ENCODE results near the gene NPFF.

NPFF gene

DNA sequence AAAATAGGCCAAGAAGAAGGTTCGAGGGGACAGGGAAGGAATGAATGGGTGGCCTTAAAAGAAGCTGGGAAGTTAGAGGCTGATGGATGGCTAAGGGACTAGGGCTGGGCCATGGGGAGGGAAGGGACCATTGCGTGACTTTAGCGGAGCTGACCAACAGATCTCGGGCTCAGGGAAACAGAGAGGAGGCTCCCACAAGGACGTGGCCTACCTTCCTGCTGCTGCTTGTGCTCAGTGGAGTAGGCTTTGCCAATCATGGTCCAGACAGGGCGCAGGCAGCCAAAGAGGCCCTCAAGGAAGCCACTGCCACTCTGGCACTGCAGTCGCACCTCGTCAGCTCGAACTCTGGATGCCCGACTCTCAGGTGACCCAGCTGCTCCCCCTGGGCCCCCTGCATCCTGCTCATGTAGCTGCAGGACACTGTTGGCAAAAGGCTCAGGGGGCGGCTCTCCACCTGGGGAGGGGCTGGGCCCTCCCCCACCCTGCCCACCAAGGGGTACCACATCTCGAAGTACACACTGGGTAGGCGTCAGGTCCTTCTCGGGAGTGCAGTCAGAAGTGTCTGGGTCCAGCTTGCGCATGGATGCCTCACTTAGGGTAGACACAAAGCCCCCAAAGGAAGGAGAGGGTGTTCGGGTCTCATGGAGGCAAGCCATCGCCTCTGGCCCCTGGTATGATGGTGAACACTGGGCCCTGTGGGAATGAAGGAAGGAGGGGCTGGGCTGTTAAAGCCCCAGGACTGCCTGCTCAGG lies 20.4 kb downstream of the NPFF start:
- H3K4me3 ChIP-seq (ENCODE audit: low read depth, low read length) = no peak overlapping the region
- no peak for DNase-seq (ENCODE audit: low read depth, low spot score)
- no peak for TF ChIP-seq CTCF (IDR thresholded peaks at IDR 0.05; ENCODE audit: low read depth, low read length)
- in situ Hi-C loops (cut with HindIII; ENCODE audit: low sequenced_read_pairs) = no loop called here

DNA sequence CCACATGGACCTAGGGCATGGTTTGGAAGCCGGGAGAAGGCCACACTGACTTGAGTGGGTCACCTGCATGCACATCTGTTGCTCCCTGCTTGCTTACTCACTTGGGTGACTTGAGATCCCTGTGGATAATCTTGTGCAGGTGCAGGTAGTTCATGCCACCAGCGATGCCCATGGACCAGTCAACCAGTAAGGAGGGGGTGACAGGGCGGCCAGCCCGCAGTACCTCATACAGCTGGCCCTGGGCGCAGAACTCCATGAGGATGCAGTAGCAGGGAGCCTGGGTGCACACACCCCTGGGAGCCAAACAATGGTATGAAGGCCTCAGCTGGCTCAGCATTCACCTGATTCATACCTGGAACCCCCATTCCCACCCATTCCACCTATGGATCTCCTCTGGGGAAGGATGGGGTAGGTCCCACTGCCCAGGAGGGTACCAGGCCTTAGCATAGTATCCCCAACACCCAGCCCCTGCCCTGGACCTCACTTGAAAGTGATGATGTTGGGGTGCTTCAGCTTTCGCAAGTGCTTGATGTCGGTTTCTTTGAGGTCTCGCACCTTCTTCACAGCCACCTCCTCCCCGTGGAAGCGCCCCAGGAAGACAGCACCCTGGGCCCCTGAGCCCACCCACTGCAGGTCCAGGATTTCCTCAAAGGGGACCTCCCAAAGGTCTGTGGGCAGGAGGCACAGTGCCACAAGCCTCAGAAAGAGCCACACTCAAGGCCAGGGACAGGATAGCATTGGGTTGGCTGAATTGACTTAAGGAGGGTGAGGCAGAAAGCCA lies 21.1 kb downstream of the NPFF start:
- no peak for TF ChIP-seq CTCF (IDR thresholded peaks at IDR 0.05; ENCODE audit: low read depth, low read length)
- in situ Hi-C loops (cut with HindIII; ENCODE audit: low sequenced_read_pairs) = no loop called here
- DNase-seq (ENCODE audit: low read depth, low spot score) = no peak
- H3K4me3 ChIP-seq (ENCODE audit: low read depth, low read length) = no peak overlapping the region

GRCh38 chr12:53484686-53485575 lies 22.4 kb downstream of the NPFF start:
- no peak for TF ChIP-seq CTCF (IDR thresholded peaks at IDR 0.05; ENCODE audit: low read depth, low read length)
- DNase-seq (ENCODE audit: low read depth, low spot score) = no peak
- no peak overlapping the region for H3K4me3 ChIP-seq (ENCODE audit: low read depth, low read length)
- in situ Hi-C loops (cut with HindIII; ENCODE audit: low sequenced_read_pairs) = no loop called here

- DNase-seq (ENCODE audit: low read depth, low spot score) = no peak
- in situ Hi-C loops (cut with HindIII; ENCODE audit: low sequenced_read_pairs) = no loop called here
- no peak for TF ChIP-seq CTCF (IDR thresholded peaks at IDR 0.05; ENCODE audit: low read depth, low read length)
- H3K4me3 ChIP-seq (ENCODE audit: low read depth, low read length) = no peak overlapping the region
These were observed 23.3 kb downstream of the NPFF start for GRCh38 chr12:53483979-53484377.

GRCh38 chr12:53483225-53483978 lies 23.9 kb downstream of the NPFF start:
- H3K4me3 ChIP-seq (ENCODE audit: low read depth, low read length) = no peak overlapping the region
- no peak for TF ChIP-seq CTCF (IDR thresholded peaks at IDR 0.05; ENCODE audit: low read depth, low read length)
- in situ Hi-C loops (cut with HindIII; ENCODE audit: low sequenced_read_pairs) = no loop called here
- no peak for DNase-seq (ENCODE audit: low read depth, low spot score)

Measured in astrocyte of the spinal cord (primary cell).